ENCODE data around the gene ADCY10. TPM values are rescaled to one million over a fixed set of nuclear protein-coding genes. Genes with fewer than 3 reads are reported as not detected.
A peak's percentile ranks its signal among the peaks of the same experiment; 100 is the strongest.

ADCY10 gene
- total and polyA plus RNA-seq, 9 of the 15 experiments (the other 6 are each of a cell fraction or from before 2014, with no cell fraction given) = 0.08 to 0.86 (median 0.22) TPM

GRCh38 chr1:167933788-167934187 lies 19.9 kb upstream of the ADCY10 start (continued):
- TF ChIP-seq ATF2 (CRISPR knock-in tag; IDR thresholded peaks at IDR 0.05) (no peak), GABPB2 (CRISPR knock-in tag; conservative IDR thresholded peaks at IDR 0.05) (no peak), ATF6 (CRISPR knock-in tag; IDR thresholded peaks at IDR 0.05) (no peak), TBP (optimal IDR thresholded peaks at IDR 0.05; ENCODE audit: low read depth, low read length) (no peak), SMARCA5 (IDR thresholded peaks at IDR 0.05) (peak; percentile 92), E2F1 (CRISPR knock-in tag; IDR thresholded peaks at IDR 0.05) (no peak), ATF4 (CRISPR knock-in tag; IDR thresholded peaks at IDR 0.05) (no peak), ZNF507 (tag; conservative IDR thresholded peaks at IDR 0.05) (no peak), THRAP3 (IDR thresholded peaks at IDR 0.05; ENCODE audit: borderline replicate concordance) (no peak), NR2C1 (IDR thresholded peaks at IDR 0.05) (peak; percentile 52), NR2C1 (tag; IDR thresholded peaks at IDR 0.05) (peak; percentile 48; the same call in 1 of the 2 replicates), XRCC3 (IDR thresholded peaks at IDR 0.05) (no peak), PHB (CRISPR knock-in tag; IDR thresholded peaks at IDR 0.05) (no peak), ILF3 (IDR thresholded peaks at IDR 0.05; ENCODE audit: borderline replicate concordance) (no peak), CBFA2T2 (conservative IDR thresholded peaks at IDR 0.05) (no peak), ZNF780A (CRISPR knock-in tag; IDR thresholded peaks at IDR 0.05) (no peak), ZFPM2 (CRISPR knock-in tag; IDR thresholded peaks at IDR 0.05) (no peak), GATAD2B (IDR thresholded peaks at IDR 0.05; ENCODE audit: borderline replicate concordance) (peak; percentile 34; the same call in 1 of the 2 replicates), ATF7 (IDR thresholded peaks at IDR 0.05) (0 out of 2 replicates have a peak, but pooled peaks have one; percentile 10), THAP12 (CRISPR knock-in tag; IDR thresholded peaks at IDR 0.05) (no peak), ATF3 (IDR thresholded peaks at IDR 0.05) (no peak), ATF3 (CRISPR knock-in tag; conservative IDR thresholded peaks at IDR 0.05) (no peak)
